HG03520 (cell line): ENCODE measurements around the gene SEPTIN12.
"Not testable (repeated sequence)": the region's sequence is repeated elsewhere in the genome, so short reads cannot be mapped to it uniquely, and the experiment has no call there.

Source experiments
- ATAC-seq: cut with Tn5 transposase; IDR thresholded peaks from one replicate; pipeline ENCODE4 v1.9.1; 2021; ENCODE audit warnings: mild to moderate bottlenecking, moderate library complexity; ENCODE audit not compliant: unreplicated experiment

The SEPTIN12 gene

GRCh38 chr16:4785758-4786433, 2.2 kb downstream of the SEPTIN12 start:
- ATAC-seq, result no peak

GRCh38 chr16:4784444-4784987, 3.6 kb downstream of the SEPTIN12 start:
- ATAC-seq, result not testable (repeated sequence)

GRCh38 chr16:4783951-4784336, 4.2 kb downstream of the SEPTIN12 start:
- no peak for ATAC-seq

DNA sequence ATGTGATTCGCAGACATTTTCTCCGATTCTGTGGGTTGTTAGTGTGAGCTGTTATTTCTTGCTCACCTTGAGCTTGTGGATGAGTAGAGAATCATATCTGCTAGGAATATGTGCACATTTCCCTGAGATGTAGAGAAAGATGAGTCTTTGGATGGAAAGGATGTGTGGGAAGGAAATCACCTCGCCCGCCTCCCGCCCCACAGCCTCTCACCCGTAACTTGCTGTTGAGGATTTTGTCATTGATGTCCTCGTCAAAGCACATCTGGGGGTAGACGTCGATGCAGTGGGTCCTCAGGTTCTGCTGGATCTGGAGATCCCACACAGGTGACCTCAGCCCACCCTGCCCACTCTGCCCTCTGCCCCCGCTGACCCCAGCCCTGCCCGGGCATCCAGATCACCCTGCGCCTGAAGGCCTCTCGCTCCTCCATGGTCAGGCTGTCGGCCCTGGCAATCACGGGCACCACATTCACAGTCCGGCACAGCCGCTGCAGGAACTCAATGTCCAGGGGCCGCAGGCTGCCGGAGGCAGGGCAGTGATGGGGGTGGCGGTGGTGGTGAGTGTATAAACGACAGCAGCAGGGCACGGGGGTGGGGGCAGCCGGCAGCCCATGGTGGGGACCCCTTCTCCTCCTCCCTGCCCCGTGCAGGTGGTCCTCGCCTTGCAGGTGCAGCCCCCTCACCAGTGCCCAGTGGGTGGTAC, 4.7 kb downstream of the SEPTIN12 start:
- ATAC-seq, result no peak

- no peak for ATAC-seq
These were observed 7.9 kb downstream of the SEPTIN12 start for GRCh38 chr16:4780235-4780634.

- no peak for ATAC-seq
These were observed 10.1 kb downstream of the SEPTIN12 start for GRCh38 chr16:4778050-4778392.

DNA sequence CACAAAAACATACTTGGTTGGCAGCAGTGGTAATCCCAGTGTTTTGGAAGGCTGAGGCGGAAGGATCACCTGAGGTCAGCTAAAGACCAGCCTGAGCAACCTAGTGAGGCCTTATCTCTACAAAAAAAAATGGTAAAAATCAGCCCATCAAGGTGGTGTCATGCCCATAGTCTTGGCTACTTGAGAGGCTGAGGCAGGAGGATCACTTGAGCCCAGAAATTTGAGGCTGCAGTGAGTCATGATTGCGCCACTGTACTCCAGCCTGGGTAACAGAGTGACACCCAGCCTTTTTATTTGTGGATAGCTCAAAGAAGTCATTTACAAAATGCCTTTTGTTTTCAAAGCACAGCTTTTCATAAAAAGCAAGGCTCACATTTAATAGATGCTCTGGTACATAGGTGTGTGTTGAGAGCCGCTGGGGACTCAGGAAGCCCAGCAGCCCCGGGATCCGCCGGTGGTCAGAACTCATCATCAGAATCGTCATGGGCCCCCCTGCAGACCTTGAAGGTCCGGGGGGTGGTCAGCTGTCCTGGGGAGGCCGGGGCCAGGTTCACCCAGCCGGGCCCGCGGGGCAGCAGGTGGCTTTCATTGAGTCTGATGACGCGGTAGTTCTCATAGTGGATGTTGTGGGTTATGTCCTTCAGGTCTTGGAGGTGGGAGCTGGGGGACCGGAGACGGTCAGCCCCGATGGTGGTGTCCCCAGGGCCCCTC, 10.7 kb downstream of the SEPTIN12 start:
- no peak for ATAC-seq

DNA sequence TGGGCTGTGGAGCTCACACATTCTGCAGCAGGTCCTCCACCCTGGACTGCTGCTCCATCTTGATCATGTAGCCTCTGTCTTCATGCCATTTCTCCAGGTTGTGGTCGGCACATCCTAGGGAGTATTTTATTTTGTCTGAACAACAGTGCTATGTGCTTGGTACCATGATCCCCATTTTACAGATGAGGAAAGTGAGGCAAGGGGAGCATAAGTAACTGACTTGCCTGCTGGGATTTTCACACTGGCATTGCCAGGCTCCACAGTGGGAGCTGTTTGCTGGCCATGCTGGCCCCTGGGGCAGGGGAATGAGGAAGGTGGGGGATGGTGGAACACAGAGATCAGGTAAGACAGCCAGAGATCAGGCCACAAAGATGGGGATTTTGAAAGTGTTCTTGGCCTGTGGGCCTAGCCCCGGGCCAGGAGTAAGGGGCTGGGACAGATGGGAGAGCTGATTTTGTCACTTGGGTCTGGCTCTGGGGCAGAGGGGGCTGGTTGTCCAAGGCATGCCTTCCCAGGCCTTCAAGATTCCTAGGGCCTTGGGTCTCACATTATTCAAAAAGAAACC, 11.9 kb downstream of the SEPTIN12 start:
- no peak for ATAC-seq

DNA sequence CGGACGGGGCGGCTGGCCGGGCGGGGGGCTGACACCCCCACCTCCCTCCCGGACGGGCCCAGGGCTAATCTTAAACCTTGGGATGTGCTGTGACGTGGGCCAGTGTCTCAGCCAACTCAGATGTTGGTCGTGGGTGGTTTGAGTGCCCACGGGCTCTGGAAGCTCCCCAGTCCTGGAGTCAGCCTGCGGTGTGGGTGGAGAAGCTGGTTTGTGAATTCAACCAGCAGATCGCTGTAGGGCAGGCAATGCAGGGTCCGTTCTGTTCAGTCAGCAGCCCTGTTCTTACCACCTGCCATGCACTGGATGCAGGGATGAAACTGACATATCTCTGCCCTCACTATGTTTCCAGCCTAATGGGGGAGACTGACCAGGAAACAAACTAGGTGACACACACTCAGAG, 13.1 kb downstream of the SEPTIN12 start:
- no peak for ATAC-seq

DNA sequence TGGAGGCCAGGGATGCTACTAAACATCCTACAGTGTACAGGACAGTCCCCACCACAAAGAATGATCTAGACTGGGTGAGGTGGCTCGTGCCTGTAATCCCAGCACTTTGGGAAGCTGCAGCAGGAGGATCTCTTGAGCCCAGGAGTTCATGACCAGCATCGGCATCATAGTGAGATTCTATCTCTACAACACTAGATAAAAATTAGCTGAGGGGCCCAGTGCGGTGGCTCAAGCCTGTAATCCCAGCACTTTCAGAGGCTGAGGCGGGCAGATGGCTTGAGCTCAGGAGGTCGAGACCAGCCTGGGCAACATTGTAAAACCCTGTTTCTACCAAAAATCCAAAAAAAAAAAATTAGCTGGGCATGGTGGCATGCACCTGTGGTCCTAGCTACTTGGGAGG, 15.8 kb downstream of the SEPTIN12 start:
- no peak for ATAC-seq

- no peak for ATAC-seq
These were observed 16.5 kb downstream of the SEPTIN12 start for GRCh38 chr16:4771646-4772045.

GRCh38 chr16:4769306-4769638, 18.9 kb downstream of the SEPTIN12 start:
- no peak for ATAC-seq

DNA sequence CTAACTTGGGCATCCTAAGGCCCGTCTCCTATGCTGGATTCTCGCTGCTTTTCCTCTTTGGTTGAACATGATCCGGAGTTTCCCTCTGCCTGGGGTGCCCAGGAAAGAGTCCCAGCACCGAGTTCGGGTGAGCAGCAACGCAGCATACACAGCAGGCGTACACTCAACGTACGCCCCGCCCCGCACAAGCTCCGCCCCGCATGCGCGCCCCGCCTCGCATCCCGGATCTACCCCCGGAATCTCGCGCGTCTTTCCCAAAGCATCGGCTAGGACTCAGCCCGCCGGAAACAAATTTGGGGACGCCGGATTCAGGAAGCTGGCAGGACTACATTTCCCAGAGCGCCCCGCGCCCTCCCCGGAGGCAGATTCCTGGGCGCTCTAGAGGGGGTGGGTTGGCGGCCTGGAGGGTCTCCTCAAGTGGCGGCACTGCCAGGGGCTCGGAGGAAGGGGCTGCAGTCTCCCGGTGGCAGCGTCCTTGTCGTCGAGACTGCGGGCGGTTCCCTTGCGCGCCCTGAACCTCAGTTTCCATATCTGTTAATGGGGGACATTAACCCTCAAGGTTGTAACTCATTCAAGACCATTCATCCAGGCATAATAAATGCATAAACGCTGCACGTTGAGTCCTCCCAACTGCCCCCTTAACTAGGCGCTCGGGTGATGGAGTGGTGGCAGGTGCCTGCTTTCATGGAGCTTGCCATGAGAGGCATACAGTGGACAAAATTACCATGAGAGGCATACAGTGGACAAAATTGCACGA, 19.4 kb downstream of the SEPTIN12 start:
- ATAC-seq, result peak; percentile 42

GRCh38 chr16:4767872-4768548, 20.1 kb downstream of the SEPTIN12 start:
- ATAC-seq, result no peak

DNA sequence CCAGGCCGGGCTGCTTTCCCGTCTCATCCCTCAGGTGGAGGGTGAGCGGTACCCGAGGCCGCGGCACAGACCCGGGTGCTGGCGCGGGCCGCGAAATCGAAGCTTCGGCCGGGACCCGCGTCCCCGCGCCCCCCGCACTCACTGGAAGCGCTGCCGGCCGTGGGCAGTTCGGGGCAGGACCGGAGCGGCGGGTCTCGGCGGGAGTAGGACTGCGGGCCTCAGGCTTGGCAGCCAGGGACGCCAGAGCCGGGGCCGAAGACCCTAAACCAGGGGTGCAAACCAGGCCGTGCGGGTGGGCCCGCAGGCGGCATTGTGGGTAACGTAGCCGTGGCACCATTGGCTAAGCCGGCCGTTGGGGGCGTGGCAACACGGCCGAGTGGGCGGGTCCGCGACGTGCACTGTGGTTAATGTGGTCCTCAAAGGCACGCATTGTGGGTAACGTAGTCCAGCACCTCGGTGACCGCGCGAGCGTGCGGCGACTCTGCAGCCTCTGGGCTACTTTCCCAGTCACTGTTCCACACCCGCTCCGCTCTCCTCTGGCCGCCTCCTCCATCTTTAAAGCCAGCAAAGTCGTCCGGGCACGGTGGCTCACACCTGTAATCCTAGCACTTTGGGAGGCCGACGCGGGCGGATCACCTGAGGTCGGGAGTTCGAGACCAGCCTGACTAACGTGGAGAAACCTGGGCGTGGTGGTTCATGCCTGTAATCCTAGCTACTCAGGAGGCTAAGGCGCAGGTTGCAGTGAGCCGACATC, 21.1 kb downstream of the SEPTIN12 start, which contains the start of gene ZNF500:
Gene ZNF500, minus strand, starts transcription at position 288 of the 754 bp plus-strand sequence. CDS start 1,184 bp downstream, outside the sequence.
- peak; percentile 76 for ATAC-seq

DNA sequence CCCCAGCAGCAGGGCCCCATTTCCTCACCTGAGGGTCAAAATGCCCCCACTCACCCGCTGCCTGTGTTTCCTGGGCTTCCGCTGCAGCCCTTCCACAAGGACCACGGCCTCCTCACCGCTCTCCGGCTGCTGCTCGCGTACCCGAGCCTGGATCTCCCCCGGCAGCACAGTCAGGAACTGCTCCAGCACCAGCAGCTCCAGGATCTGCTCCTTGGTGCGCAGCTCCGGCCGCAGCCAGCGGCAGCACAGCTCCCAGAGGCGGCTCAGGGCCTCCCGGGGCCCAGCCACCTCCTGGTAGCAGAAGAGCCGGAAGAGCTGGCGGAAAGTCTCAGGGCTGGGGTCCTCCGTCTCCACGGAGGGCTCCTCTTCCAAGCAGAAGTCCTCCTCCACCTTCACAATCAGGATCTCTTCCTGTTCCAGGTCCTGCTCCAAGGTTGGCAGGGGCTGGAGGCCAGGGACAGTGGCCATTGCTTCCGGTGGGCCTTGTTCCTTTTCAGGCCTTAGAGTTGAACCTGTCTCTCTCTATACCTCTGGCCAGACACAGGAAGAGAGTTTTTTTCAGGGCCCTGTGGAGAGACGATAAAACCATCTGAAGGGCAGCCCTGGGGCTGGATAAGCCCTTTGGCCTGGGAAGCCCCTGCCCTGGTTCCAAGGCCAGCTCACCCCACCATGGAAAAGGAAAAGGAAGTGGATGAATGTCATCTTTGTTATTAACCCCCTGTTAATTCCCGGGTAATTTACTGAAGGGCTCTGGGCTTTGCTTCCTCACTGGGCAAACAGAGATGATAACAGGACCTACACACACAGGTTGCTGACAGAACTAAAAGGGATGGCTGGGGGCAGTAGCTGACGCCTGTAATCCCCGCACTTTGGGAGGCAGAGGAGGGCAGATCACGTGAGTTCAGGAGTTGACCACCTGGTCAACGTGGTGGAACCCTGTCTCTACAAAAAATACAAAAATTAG, 22.4 kb downstream of the SEPTIN12 start:
- ATAC-seq, result no peak

GRCh38 chr16:4763791-4764190, 24.4 kb downstream of the SEPTIN12 start:
- no peak for ATAC-seq

GRCh38 chr16:4762205-4762604, 25.9 kb downstream of the SEPTIN12 start:
- no peak for ATAC-seq
